T-helper 17 cell (primary cell): ENCODE measurements around the gene CFAP99. TPM values are rescaled to one million over a fixed set of nuclear protein-coding genes. Genes with fewer than 3 reads are reported as not detected.
"Not testable (repeated sequence)": the region's sequence is repeated elsewhere in the genome, so short reads cannot be mapped to it uniquely, and the experiment has no call there.

Experiments
- ATAC-seq: fragments of 150-1000 bp; cut with Tn5 transposase; 2 replicates; pipeline ENCODE4 v1.10.0; 2021; ENCODE audit warnings: mild to moderate bottlenecking, moderate library complexity
- DNase-seq, 3 donors: peaks; one replicate each; pipeline versions ENCODE4 v3.0.0 to v3.0.0-alpha.2; 2020 to 2021
- H3K9me3 ChIP-seq: one replicate; pipeline ENCODE4 v1.7.0; 2013; ENCODE audit warnings: low read length, mild to moderate bottlenecking; ENCODE audit not compliant: control insufficient read depth, poor library complexity, severe bottlenecking
- H3K27ac Mint-ChIP-seq: one replicate; pipeline ENCODE4 v1.8.0; 2022; ENCODE audit warnings: mild to moderate bottlenecking, moderate library complexity, mixed read lengths
- H3K27me3 Mint-ChIP-seq: one replicate; pipeline ENCODE4 v1.8.0; 2022; ENCODE audit warnings: mixed read lengths
- H3K36me3 Mint-ChIP-seq: one replicate; pipeline ENCODE4 v1.8.0; 2022; ENCODE audit warnings: low read depth, mixed read lengths
- H3K4me1 Mint-ChIP-seq: one replicate; pipeline ENCODE4 v1.8.0; 2022; ENCODE audit warnings: mild to moderate bottlenecking, mixed read lengths
- H3K4me3 Mint-ChIP-seq: one replicate; pipeline ENCODE4 v1.8.0; 2022; ENCODE audit warnings: mild to moderate bottlenecking, moderate library complexity, mixed read lengths
- total RNA-seq, 4 donors: library from RNA in 2 of 4; stranded (reverse) in 2 of 4; gene quantifications; one replicate each; pipeline ENCODE4 v1.2.3 and lab custom pipeline; 2022 to 2026

CFAP99 gene
- total RNA-seq, 2 donors from 2014 or later: 0.32 to 0.63 TPM

DNA sequence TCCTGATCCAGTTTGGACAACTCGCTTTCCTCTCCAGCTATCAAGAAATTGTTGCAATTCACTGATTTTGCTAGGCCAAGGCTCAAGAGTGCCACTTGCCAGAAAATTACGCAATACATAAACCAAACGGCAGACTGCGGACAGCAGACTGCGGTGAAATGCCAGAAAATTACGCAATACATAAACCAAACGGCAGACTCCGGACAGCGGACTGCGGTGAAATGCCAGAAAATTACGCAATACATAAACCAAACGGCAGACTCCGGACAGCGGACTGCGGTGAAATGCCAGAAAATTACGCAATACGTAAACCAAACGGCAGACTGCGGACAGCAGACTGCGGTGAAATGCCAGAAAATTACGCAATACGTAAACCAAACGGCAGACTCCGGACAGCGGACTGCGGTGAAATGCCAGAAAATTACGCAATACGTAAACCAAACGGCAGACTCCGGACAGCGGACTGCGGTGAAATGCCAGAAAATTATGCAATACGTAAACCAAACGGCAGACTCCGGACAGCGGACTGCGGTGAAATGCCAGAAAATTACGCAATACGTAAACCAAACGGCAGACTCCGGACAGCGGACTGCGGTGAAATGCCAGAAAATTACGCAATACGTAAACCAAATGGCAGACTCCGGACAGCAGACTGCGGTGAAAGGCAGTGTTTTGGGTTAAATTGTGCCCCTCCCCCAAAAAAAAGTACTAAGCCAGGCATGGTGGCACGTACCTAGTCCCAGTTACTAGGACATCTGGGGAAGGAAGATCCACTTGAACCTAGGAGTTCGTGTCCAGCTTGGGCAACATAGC, 11.4 kb downstream of the CFAP99 start:
- not testable (repeated sequence) for ATAC-seq, H3K9me3 ChIP-seq, DNase-seq, H3K4me1 Mint-ChIP-seq, H3K4me3 Mint-ChIP-seq, H3K36me3 Mint-ChIP-seq, H3K27me3 Mint-ChIP-seq, H3K27ac Mint-ChIP-seq

DNA sequence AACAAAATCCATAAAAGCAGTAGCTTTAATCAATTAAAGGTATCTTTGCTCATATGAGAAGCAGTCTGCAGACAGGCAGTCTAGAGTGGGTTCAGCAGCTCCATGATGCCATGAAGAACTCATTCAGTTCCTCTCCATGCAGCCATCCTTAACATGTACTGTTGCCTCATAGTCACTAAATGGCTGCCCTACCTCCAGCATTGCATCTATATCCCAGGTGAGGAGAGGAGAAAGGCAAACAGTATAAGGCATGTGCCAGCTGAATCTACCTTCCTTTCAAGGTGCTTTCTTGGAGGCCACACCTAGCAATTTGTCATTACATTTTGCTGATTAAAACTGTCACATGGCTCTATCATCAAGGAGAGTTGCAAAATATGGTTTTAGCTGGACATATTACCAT, 13.2 kb downstream of the CFAP99 start:
- H3K27ac Mint-ChIP-seq: no peak overlapping the region
- H3K4me1 Mint-ChIP-seq: peaks cover 4% of the 10 kb centered on the region
- no peaks in the 10 kb centered on the region for H3K36me3 Mint-ChIP-seq
- DNase-seq (no peak), ATAC-seq (no peak)
- peaks cover 7% of the 10 kb centered on the region for H3K27me3 Mint-ChIP-seq
- H3K4me3 Mint-ChIP-seq: no peak overlapping the region
- no peaks in the 10 kb centered on the region for H3K9me3 ChIP-seq

DNA sequence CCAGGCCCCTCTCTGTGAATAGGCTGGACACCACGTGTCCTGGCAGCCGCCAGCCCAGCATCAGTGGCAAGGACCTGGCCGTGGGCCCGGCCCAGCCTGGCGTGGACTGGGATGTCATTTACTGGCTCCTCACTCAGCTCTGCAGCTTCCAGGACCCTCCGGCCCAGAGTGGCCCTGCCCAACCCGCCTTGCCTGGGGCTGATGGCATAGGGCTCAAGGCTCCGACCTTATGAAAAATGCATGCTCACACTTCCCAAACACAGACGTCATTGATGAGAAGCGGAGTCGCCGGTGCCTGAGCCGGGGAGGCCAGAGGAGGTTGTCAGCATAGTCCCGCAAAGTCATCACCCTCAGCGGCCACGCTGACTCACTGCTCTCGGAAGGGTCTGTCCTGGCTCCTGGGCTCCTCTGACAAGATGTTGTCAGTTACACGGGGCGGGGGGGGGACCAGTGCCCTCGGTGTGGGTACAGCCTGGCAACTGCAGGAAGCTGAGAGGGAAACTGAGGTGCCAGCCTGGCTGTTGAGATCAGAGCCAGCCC, 14.3 kb downstream of the CFAP99 start:
- Mint-ChIP-seq H3K27me3 (peaks cover 7% of the 10 kb centered on the region), H3K36me3 (no peaks in the 10 kb centered on the region), H3K4me1 (peaks cover 4% of the 10 kb centered on the region), H3K4me3 (no peak overlapping the region), H3K27ac (no peak overlapping the region)
- H3K9me3 ChIP-seq: no peaks in the 10 kb centered on the region
- ATAC-seq (no peak), DNase-seq (no peak)

DNA sequence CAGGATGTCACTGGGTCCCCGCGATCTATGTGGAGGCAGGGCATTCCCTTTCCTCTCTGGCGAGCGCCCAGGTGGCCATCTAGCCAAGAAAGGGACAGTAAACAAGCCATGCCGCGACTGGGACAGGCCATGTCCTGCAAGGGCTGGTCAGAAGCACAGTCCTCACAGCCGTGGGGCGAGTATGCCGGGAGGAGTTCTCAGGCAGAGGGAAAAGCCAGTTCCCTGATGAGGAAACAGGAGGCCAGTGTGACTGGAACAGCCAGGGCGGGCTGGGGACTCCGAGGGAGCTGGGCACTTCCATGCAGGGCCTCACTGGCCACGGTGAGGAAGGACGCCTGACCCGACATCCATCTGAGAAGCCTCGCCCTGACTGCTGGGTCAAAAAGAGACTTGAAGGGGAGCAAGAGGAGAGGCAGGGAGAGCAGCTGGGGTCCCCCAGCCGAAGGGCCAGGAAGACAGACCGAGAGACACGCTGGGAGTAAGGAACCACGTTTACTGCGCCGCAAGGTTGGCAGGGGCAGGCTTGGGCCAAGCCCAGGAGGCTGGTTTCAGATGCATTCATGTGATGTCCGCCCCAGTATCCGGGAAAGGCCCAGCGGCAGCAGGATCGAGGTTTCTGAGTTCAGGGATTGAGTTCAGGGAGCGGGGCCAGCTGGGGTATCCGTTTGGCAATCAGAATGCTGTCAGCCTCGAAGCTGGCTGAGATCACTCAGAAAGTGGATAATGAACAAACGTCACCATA, 15.0 kb downstream of the CFAP99 start:
- no peak overlapping the region for H3K27ac Mint-ChIP-seq
- DNase-seq (no peak), ATAC-seq (no peak)
- H3K4me3 Mint-ChIP-seq: no peak overlapping the region
- peaks cover 4% of the 10 kb centered on the region for H3K4me1 Mint-ChIP-seq
- no peaks in the 10 kb centered on the region for H3K9me3 ChIP-seq
- H3K27me3 Mint-ChIP-seq: peaks cover 4% of the 10 kb centered on the region
- no peaks in the 10 kb centered on the region for H3K36me3 Mint-ChIP-seq

DNA sequence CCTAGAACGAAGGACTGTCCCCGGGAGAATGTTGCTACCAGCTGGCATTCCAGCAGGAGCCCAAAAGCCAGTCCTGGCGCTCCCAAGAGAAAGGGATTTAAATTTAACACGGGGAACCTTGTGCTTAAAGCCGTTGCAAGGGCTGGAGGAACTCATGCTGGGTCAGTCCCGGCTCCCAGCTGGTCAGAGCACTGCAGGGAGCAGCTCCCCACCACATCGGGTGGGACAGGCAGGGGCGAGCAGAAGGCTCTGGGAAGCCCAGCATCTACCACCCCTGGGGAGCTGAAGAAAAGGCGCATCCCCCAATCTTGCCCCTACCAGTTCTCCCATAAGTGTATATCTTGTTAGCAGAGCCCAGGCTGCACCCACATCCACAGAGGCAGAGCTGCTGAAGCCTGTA, 15.7 kb downstream of the CFAP99 start:
- ATAC-seq: no peak

DNA sequence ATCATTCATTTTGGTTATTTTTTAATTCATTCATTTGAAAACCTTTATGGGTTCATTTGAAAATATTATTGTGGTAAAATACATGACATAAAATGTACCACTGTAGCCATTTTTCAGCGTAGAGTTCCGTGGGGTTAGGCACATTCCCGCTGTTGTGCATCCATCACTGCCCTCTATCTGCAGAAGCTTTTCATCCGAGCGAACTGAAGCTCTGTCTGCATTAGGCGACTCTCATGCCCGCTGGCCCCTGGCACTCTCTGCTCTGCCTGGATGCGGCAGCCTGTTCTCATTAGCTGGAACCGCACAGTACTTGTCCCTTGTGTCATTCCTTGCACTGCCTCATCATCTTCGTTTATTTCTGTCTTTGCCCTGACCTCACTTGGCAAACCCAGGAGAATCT, 17.5 kb downstream of the CFAP99 start:
- Mint-ChIP-seq H3K36me3 (no peaks in the 10 kb centered on the region), H3K4me3 (no peak overlapping the region), H3K4me1 (peaks cover 4% of the 10 kb centered on the region), H3K27me3 (no peaks in the 10 kb centered on the region), H3K27ac (no peak overlapping the region)
- ATAC-seq (no peak), DNase-seq (no peak)
- no peaks in the 10 kb centered on the region for H3K9me3 ChIP-seq

More for the DNA sequence above, 15.7 kb downstream of the CFAP99 start:
- Mint-ChIP-seq H3K27ac (no peak overlapping the region), H3K4me3 (no peak overlapping the region), H3K27me3 (no peaks in the 10 kb centered on the region), H3K4me1 (peaks cover 4% of the 10 kb centered on the region), H3K36me3 (no peaks in the 10 kb centered on the region)
- H3K9me3 ChIP-seq: no peaks in the 10 kb centered on the region
- DNase-seq: no peak

DNA sequence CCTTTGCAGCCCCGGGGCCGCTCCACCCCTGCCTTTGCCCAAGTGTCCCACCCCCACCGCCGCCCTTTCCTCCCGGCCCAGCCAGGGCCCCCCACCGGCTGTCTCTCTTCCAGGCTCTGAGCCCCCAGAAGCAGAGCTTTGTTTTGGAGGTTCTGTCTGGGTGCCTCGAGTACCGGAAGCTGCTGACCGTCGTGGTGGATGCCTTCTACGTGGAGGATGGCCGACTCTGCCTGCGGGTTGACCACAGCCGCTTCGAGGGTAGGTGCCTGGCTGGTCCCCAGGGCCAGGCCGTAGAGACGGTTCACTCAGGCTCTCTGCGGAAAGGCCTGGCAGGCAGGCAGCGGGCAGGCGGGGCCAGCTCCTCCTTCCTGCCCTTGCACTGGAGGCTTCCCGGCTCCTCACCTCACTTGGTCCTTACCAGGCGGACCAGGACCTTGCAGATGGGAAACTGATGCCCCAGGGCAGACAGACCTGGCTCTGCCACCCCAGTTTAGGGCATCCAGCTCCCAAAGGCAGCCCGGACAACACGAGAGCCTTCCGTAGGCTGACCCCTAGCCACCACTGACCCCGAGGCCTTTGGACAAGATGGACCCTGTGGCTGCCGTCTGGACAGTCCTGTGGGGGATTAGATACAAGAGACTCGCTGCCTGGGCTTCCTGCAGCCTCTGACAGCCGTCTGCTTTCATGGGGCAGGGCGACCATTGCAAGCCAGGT, 18.2 kb downstream of the CFAP99 start:
- H3K27me3 Mint-ChIP-seq: no peaks in the 10 kb centered on the region
- H3K4me1 Mint-ChIP-seq: peaks cover 7% of the 10 kb centered on the region
- H3K36me3 Mint-ChIP-seq: no peaks in the 10 kb centered on the region
- no peak overlapping the region for H3K27ac Mint-ChIP-seq
- H3K9me3 ChIP-seq: no peaks in the 10 kb centered on the region
- ATAC-seq: no peak
- H3K4me3 Mint-ChIP-seq: no peak overlapping the region
- no peak for DNase-seq

DNA sequence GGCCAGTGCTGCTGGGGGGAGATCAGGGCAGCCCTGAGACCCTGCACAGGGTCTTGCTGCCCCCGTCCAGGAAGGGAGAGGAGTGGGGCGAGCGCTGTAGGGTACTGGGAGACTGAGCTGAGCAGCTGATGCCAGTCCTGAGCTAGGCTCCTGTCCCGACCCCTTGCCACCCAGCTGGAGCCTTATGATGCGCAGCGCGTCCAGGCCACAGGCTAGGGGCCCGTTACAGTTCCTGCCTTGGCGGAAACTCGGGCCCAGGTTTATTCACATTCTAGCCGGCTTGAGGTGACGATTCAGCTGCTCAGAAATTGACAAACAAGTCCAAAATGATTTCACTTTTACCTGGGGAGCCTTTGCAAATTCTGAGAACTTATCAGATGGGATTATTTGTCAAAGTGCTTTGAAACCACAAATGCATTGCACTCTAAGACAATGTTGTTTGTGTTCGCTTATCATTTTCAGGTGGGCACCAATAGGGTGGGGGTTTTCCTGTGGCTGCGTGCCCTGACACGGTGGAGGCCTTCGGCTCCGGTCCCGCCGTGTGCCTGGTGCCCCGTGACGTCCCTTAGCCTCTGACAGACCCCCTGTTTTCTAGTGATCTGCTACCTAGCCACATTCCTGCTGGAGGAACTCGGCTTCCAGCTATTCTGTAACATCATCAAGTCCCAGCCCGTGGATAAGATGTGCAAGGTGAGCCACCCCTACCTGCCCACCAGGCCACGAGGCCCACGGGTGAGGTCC, 18.9 kb downstream of the CFAP99 start:
- ATAC-seq: no peak
- Mint-ChIP-seq H3K4me3 (no peak overlapping the region), H3K4me1 (peaks cover 7% of the 10 kb centered on the region), H3K36me3 (no peaks in the 10 kb centered on the region), H3K27ac (no peak overlapping the region), H3K27me3 (no peaks in the 10 kb centered on the region)
- H3K9me3 ChIP-seq: no peaks in the 10 kb centered on the region
- DNase-seq: no peak

DNA sequence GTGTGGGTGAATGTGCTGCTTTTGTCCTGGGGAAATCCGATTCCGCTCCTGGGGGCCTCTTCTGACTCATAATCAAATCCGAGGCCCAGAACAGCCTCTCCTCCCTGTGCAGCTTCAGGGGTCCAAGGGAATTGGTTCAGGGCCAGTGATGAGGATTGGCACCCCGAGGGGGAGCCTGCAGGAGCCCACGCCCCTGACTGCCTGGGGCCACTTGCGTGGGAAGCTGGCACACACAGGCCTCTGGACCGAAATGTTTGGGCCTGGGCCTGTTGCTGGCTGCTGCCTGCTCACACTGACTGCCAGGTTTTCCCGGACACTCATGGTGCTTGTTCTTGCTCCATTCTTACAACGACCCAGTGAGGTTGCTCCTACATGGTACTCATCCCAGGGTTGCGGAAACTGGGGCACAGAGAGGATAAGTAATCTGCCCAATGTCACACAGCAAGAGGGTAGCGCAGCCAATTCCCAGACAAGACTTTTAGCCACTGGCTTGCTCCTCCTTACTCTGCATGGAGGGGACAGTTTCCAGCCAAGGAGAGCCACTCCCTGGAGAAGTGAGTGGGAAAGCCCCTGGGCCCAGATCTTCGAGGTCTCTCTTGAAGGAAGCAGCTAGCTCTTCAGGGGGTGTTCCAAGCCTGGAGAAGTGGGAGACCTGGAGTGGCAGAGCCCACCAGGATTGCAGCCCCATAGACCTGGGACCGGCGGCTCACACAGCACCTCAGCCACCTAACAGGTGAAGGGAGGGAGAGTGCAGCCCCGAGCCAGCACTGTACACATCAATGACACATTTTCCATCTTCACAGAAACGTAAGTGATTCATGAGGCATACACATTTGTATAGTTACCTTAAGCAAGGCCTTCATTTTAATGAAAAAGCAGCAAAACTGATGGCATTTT, 20.3 kb downstream of the CFAP99 start:
- Mint-ChIP-seq H3K27ac (no peak overlapping the region), H3K27me3 (no peaks in the 10 kb centered on the region), H3K4me1 (peaks cover 3% of the 10 kb centered on the region), H3K36me3 (no peaks in the 10 kb centered on the region), H3K4me3 (no peak overlapping the region)
- no peaks in the 10 kb centered on the region for H3K9me3 ChIP-seq
- no peak for DNase-seq
- no peak for ATAC-seq

DNA sequence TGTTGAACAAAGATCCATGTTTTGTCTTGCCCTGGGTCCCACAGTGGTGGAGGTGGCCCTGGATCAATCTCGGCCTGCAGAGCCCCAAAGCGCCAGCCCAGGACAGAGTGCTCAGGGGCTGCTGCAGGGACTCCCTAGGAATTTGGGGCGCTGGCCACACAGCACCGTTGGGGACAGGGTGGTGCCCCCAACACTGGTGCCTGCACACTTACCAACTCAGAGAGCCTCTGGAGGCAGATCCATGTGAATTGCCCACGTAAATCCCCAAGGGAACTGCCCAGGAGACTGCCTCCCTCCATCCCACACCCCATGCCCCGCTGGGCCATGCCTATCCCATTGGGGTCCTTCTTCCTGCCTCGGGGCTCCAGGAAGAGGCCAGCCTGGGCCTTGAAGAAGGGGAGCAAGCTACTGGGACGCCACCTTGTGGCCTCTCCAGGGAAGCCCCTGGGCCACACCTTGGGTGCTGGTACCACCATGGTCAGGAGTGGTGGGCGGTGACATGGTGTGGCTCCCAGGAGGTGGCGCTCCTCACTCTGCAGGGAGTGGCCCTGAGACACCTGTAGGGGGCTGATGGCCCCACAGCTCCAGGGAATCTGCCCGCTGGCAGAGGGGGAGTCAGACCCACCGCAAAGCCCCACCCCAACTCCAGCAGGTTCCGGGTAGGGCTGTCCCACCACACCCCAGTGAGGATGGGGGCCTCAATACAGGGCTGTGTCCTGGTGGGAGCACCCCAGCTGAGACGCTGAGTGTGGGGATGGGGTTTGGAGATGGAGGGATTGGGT, 22.8 kb downstream of the CFAP99 start:
- peak; percentile 52 to 65 (median 56) for DNase-seq
- Mint-ChIP-seq H3K4me3 (no peak overlapping the region), H3K4me1 (peaks cover 3% of the 10 kb centered on the region), H3K36me3 (no peaks in the 10 kb centered on the region), H3K27me3 (no peaks in the 10 kb centered on the region), H3K27ac (no peak overlapping the region)
- H3K9me3 ChIP-seq: no peaks in the 10 kb centered on the region
- ATAC-seq: peak; percentile 99

DNA sequence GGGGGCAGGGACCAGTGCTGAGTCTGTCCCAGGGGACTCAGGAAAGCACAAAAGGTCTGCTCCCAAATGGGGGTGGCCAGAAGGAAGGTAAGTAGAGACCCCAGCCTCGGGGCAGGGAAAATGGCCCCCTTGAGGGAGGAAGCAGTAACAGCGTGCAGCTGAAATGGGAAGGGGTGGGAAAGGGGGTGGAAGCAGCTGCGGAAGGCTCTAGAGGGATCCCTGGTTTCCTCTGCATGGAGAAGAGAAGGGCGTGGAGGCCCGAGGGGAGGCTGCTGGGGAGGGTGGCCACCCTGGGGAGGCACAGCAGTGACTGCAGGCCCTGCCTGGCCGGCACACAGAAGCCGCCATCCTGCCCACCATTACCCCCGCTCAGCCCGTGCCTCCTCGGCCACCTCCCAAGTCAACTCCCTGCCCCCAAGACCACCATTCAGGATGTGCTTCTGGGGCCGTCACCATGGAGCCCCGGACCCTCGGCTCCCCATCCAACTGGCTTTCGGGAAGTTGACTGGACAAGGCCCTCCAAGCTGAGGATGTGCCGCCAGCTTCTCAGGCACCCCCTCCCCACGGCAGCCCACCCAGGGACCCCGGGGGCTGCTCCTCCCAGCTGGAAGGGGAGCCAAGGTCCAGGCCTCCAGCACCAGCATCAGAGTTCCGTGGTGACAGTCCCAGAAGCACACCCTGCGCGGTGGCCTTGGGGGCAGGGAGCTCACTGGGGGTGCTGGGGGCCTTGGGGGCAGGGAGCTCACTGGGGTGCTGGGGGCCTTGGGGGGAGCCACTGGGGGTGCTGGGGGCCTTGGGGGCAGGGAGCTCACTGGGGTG, 23.6 kb downstream of the CFAP99 start:
- ATAC-seq: no peak
- Mint-ChIP-seq H3K27ac (no peak overlapping the region), H3K4me1 (peaks cover 3% of the 10 kb centered on the region), H3K36me3 (no peaks in the 10 kb centered on the region), H3K27me3 (no peaks in the 10 kb centered on the region), H3K4me3 (no peak overlapping the region)
- no peak for DNase-seq
- no peaks in the 10 kb centered on the region for H3K9me3 ChIP-seq
